Measurements from ENCODE around the gene GOLM1.

GOLM1 gene

DNA sequence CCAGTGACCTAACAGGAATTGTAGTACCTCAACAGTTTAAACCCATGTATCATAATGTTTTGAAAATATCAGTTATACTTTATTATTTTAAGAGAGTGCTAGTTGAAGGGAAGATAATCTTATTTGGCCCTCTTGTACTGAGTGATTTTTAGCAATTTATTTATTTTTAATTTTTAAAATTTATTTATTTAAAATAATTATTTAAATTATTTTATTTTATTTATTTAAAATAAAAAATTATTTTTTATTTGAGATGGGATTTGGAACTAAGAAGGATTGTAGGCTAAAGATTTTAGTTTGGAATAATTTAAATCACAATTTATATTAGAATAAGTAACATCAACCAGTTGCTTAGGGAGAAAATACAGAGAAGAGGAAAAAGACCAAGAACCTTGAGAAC is 104.3 kb downstream of the GOLM1 start:
- Histone ChIP-seq H3K4me3 (ENCODE audit: low read depth, low read length) (no peak overlapping the region), H3K36me3 (ENCODE audit: control insufficient read depth in 2 of 2, insufficient read depth in 1 of 2, low read length in 2 of 2) (peaks cover 10 to 44% of the 10 kb centered on the region in 2 experiments), H3K4me1 (ENCODE audit: control insufficient read depth, insufficient read depth, low read length) (no peaks in the 10 kb centered on the region), H3K9me3 (ENCODE audit: control insufficient read depth, insufficient read depth, low read depth, low read length) (no peaks in the 10 kb centered on the region), H3K27ac (ENCODE audit: extremely low read depth, low read depth, low read length) (no peak overlapping the region)
- POLR2A ChIA-PET = no interaction called here
- CTCF ChIA-PET = no interaction called here
- TF ChIP-seq ZNF302 (tag by site-specific recombination; IDR thresholded peaks at IDR 0.05; ENCODE audit: low read depth) = no peak
- no peak for TF ChIP-seq ZBTB21 (tag by site-specific recombination; IDR thresholded peaks at IDR 0.05)
- TF ChIP-seq ZBTB17 (tag by site-specific recombination; IDR thresholded peaks at IDR 0.05) = no peak
- no peak for TF ChIP-seq ZNF423 (tag by site-specific recombination; IDR thresholded peaks at IDR 0.05)
- TF ChIP-seq ZNF132 (tag by site-specific recombination; IDR thresholded peaks at IDR 0.05; ENCODE audit: borderline replicate concordance) = no peak
- no peak for TF ChIP-seq ZNF248 (tag by site-specific recombination; IDR thresholded peaks at IDR 0.05)
- TF ChIP-seq GLIS1 (tag by site-specific recombination; IDR thresholded peaks at IDR 0.05) = no peak
- TF ChIP-seq ZNF660 (tag by site-specific recombination; IDR thresholded peaks at IDR 0.05) = no peak
- TF ChIP-seq, protein P1, sequence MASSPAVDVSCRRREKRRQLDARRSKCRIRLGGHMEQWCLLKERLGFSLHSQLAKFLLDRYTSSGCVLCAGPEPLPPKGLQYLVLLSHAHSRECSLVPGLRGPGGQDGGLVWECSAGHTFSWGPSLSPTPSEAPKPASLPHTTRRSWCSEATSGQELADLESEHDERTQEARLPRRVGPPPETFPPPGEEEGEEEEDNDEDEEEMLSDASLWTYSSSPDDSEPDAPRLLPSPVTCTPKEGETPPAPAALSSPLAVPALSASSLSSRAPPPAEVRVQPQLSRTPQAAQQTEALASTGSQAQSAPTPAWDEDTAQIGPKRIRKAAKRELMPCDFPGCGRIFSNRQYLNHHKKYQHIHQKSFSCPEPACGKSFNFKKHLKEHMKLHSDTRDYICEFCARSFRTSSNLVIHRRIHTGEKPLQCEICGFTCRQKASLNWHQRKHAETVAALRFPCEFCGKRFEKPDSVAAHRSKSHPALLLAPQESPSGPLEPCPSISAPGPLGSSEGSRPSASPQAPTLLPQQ (tag by site-specific recombination; IDR thresholded peaks at IDR 0.05) = no peak
- TF ChIP-seq ZBTB20 (tag by site-specific recombination; IDR thresholded peaks at IDR 0.05) = no peak
- TF ChIP-seq ZNF140 (tag by site-specific recombination; IDR thresholded peaks at IDR 0.05) = no peak
- TF ChIP-seq PBX3 (CRISPR knock-in tag; IDR thresholded peaks at IDR 0.05) = no peak
- TF ChIP-seq ZNF704 (tag by site-specific recombination; IDR thresholded peaks at IDR 0.05) = no peak
- no peak for TF ChIP-seq FEZF1 (tag by site-specific recombination; IDR thresholded peaks at IDR 0.05)
- TF ChIP-seq, protein P2, sequence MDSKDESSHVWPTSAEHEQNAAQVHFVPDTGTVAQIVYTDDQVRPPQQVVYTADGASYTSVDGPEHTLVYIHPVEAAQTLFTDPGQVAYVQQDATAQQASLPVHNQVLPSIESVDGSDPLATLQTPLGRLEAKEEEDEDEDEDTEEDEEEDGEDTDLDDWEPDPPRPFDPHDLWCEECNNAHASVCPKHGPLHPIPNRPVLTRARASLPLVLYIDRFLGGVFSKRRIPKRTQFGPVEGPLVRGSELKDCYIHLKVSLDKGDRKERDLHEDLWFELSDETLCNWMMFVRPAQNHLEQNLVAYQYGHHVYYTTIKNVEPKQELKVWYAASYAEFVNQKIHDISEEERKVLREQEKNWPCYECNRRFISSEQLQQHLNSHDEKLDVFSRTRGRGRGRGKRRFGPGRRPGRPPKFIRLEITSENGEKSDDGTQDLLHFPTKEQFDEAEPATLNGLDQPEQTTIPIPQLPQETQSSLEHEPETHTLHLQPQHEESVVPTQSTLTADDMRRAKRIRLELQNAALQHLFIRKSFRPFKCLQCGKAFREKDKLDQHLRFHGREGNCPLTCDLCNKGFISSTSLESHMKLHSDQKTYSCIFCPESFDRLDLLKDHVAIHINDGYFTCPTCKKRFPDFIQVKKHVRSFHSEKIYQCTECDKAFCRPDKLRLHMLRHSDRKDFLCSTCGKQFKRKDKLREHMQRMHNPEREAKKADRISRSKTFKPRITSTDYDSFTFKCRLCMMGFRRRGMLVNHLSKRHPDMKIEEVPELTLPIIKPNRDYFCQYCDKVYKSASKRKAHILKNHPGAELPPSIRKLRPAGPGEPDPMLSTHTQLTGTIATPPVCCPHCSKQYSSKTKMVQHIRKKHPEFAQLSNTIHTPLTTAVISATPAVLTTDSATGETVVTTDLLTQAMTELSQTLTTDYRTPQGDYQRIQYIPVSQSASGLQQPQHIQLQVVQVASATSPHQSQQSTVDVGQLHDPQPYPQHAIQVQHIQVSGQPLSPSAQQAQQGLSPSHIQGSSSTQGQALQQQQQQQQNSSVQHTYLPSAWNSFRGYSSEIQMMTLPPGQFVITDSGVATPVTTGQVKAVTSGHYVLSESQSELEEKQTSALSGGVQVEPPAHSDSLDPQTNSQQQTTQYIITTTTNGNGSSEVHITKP (tag by site-specific recombination; IDR thresholded peaks at IDR 0.05) = no peak
- no peak for TF ChIP-seq ZNF518A (tag by site-specific recombination; conservative IDR thresholded peaks at IDR 0.05; ENCODE audit: low read depth)

Measured in HEK293 (cell line).